GM21526 (cell line): Measurements from ENCODE around the gene NT5C3A.

Source experiments
- ATAC-seq: cut with Tn5 transposase; IDR thresholded peaks from one replicate; pipeline ENCODE4 v1.9.1; 2021; ENCODE audit warnings: moderate library complexity; ENCODE audit not compliant: unreplicated experiment, low FRiP score

The NT5C3A gene

GRCh38 chr7:33076737-33077136, 14.2 kb upstream of the NT5C3A start:
- ATAC-seq = no peak

GRCh38 chr7:33075818-33076518, 13.4 kb upstream of the NT5C3A start:
- ATAC-seq = no peak

- ATAC-seq = no peak
These were observed 10.7 kb upstream of the NT5C3A start for GRCh38 chr7:33073243-33073642.

GRCh38 chr7:33072471-33072870, 9.9 kb upstream of the NT5C3A start:
- ATAC-seq = no peak

- no peak for ATAC-seq
These were observed 8.3 kb upstream of the NT5C3A start for GRCh38 chr7:33070831-33071230.

- ATAC-seq = no peak
These were observed 7.7 kb upstream of the NT5C3A start for GRCh38 chr7:33070277-33070676.

GRCh38 chr7:33067921-33068320, 5.3 kb upstream of the NT5C3A start:
- no peak for ATAC-seq

- no peak for ATAC-seq
These were observed 4.2 kb upstream of the NT5C3A start for GRCh38 chr7:33066771-33067170.

- no peak for ATAC-seq
These were observed 3.4 kb upstream of the NT5C3A start for GRCh38 chr7:33065981-33066380.

- peak; percentile 95 for ATAC-seq
These were observed 337 bp upstream of the NT5C3A start for GRCh38 chr7:33062782-33063443.

- ATAC-seq = no peak
These were observed 1.2 kb downstream of the NT5C3A start for GRCh38 chr7:33061282-33061937.

GRCh38 chr7:33059635-33060034, 2.9 kb downstream of the NT5C3A start:
- ATAC-seq = no peak

- no peak for ATAC-seq
These were observed 7.4 kb downstream of the NT5C3A start for GRCh38 chr7:33055158-33055557.

- no peak for ATAC-seq
These were observed 8.2 kb downstream of the NT5C3A start for GRCh38 chr7:33054261-33054964.

- no peak for ATAC-seq
These were observed 8.9 kb downstream of the NT5C3A start for GRCh38 chr7:33053721-33054120.

- peak; percentile 53 for ATAC-seq
These were observed 11.8 kb downstream of the NT5C3A start for GRCh38 chr7:33050535-33051318.

GRCh38 chr7:33048704-33049103, 13.9 kb downstream of the NT5C3A start:
- ATAC-seq = no peak

GRCh38 chr7:33048257-33048656, 14.3 kb downstream of the NT5C3A start:
- ATAC-seq = no peak

- peak; percentile 36 for ATAC-seq
These were observed 17.6 kb downstream of the NT5C3A start for GRCh38 chr7:33044986-33045385.

- no peak for ATAC-seq
These were observed 18.2 kb downstream of the NT5C3A start for GRCh38 chr7:33044401-33044718.
